HepG2 (cell line): Measurements from ENCODE around the gene DNAJC10. TPM values are rescaled to one million over a fixed set of nuclear protein-coding genes. Genes with fewer than 3 reads are reported as not detected.

Experiments used
- ATAC-seq: fragments of 200-7000 bp; cut with Tn5 transposase; 3 replicates; pipeline ENCODE4 v1.9.1; 2020; ENCODE audit warnings: mild to moderate bottlenecking, moderate library complexity
- BruUV-seq: library from RNA; stranded (reverse); fragments of 400-500 nt; replicated peaks from 2 replicates; lab custom pipeline; 2021; lab: Mats Ljungman, UMichigan
- CTCF ChIA-PET: fragments of 300-600 bp; formaldehyde crosslinking; extraction: SDS; loops from one replicate; lab custom pipeline; 2021; ENCODE audit warnings: low total read pairs, inconsistent platforms, low intra/inter-chr PET ratio; lab: Yijun Ruan, JAX
- POLR2A ChIA-PET: fragments of 350-600 bp; sonication (Branson Sonifier 250); formaldehyde crosslinking; loops from one replicate; lab custom pipeline; 2020; ENCODE audit warnings: antibody characterized with exemption, inconsistent platforms; lab: Yijun Ruan, JAX
- DNase-seq: peaks from one replicate; pipeline ENCODE4 v3.0.0-alpha.2; 2015; ENCODE audit warnings: low spot score
- FAIRE-seq: peaks from 3 replicates; lab custom pipeline; 2011; peaks lifted over from hg19 to GRCh38; lab: Jason Lieb, UNC
- H2AFZ ChIP-seq: one replicate; pipeline ENCODE4 v1.6.1; 2011; ENCODE audit warnings: low read length, inconsistent platforms
- H3K27ac ChIP-seq: fragments of 300-600 bp; 3 replicates; pipeline ENCODE4 v1.8.0; 2011; ENCODE audit warnings: mixed run types, mild to moderate bottlenecking, mixed read lengths, low read length, inconsistent platforms; ENCODE audit not compliant: insufficient read depth; ENCODE audit errors: extremely low read length
- H3K27me3 ChIP-seq, 2 experiments: fragments of 200-600 bp in 1 of 2; 2 replicates in 1 of 2; 3 replicates in 1 of 2; pipeline versions ENCODE4 v1.6.0 to v1.8.0; 2011; ENCODE audit warnings: low read length in 2 of 2, mild to moderate bottlenecking in 2 of 2, moderate library complexity in 2 of 2, inconsistent platforms in 1 of 2; ENCODE audit not compliant: insufficient read depth in 2 of 2, control insufficient read depth in 1 of 2
- H3K36me3 ChIP-seq, 2 experiments: fragments of 200-600 bp in 1 of 2; replicated peaks in 1 of 2; 2 replicates in 1 of 2; 3 replicates in 1 of 2; pipeline versions ENCODE4 v1.5.1 to v1.8.0; 2011; ENCODE audit warnings: low read length in 2 of 2, inconsistent platforms in 1 of 2; ENCODE audit not compliant: insufficient read depth in 2 of 2, control insufficient read depth in 1 of 2
- H3K4me1 ChIP-seq: 2 replicates; pipeline ENCODE4 v1.5.1; 2012; ENCODE audit warnings: low read length, inconsistent platforms; ENCODE audit not compliant: insufficient read depth
- H3K4me2 ChIP-seq: 2 replicates; pipeline ENCODE4 v1.6.0; 2011; ENCODE audit warnings: low read depth, low read length, inconsistent platforms
- H3K4me3 ChIP-seq, 3 experiments: fragments of 200-600 bp in 1 of 3; sonication (generic), shearing (Covaris generic) in 1 of 3; replicated peaks in 1 of 3; 2 replicates each; pipeline ENCODE4 v1.5.1; 2011 to 2016; ENCODE audit warnings: low read length in 3 of 3, inconsistent platforms in 2 of 3, low read depth in 2 of 3, mild to moderate bottlenecking in 2 of 3, control low read depth in 1 of 3, mixed read lengths in 1 of 3; ENCODE audit not compliant: insufficient read depth in 1 of 3
- H3K79me2 ChIP-seq: one replicate; pipeline ENCODE4 v1.6.1; 2011; ENCODE audit warnings: low read length, inconsistent platforms; ENCODE audit not compliant: insufficient read depth
- H3K9ac ChIP-seq: 2 replicates; pipeline ENCODE4 v1.6.0; 2011; ENCODE audit warnings: mild to moderate bottlenecking, low read depth, low read length, inconsistent platforms; ENCODE audit not compliant: insufficient read depth
- H3K9me3 ChIP-seq: 2 replicates; pipeline ENCODE4 v1.5.1; 2012; ENCODE audit warnings: mild to moderate bottlenecking, low read length
- H4K20me1 ChIP-seq: 2 replicates; pipeline ENCODE4 v1.6.0; 2011; ENCODE audit warnings: inconsistent platforms, mild to moderate bottlenecking, low read length, moderate library complexity; ENCODE audit not compliant: insufficient read depth
- CBX2 ChIP-seq, 2 experiments: fragments of 200-600 bp in 1 of 2; sonication (generic); formaldehyde crosslinking in 1 of 2; IDR thresholded peaks; 2 replicates each; pipeline versions ENCODE4 v1.7.0 to v1.8.1; 2018 to 2022; ENCODE audit warnings: low read depth in 2 of 2, low read length in 1 of 2, mild to moderate bottlenecking in 1 of 2, missing genetic modification reagents in 1 of 2
- FLYWCH1 ChIP-seq: sonication (generic); formaldehyde crosslinking; IDR thresholded peaks from 2 replicates; pipeline ENCODE4 v1.8.1; 2023; ENCODE audit warnings: mild to moderate bottlenecking, missing genetic modification reagents
- HNRNPK ChIP-seq: fragments of 200-400 bp; formaldehyde crosslinking; IDR thresholded peaks from 2 replicates; pipeline ENCODE4 v1.6.1; 2018; ENCODE audit warnings: low read length, low read depth, moderate library complexity, mild to moderate bottlenecking; ENCODE audit not compliant: poor library complexity, severe bottlenecking
- ONECUT2 ChIP-seq: sonication (generic); formaldehyde crosslinking; IDR thresholded peaks from 2 replicates; pipeline ENCODE4 v1.4.0; 2020; ENCODE audit warnings: missing genetic modification reagents
- RELA ChIP-seq: sonication (generic); formaldehyde crosslinking; IDR thresholded peaks from 2 replicates; pipeline ENCODE4 v1.4.0; 2020; ENCODE audit warnings: missing genetic modification reagents
- RORA ChIP-seq: sonication (generic); formaldehyde crosslinking; IDR thresholded peaks from 2 replicates; pipeline ENCODE4 v1.5.0; 2020; ENCODE audit warnings: mild to moderate bottlenecking, missing genetic modification reagents, moderate library complexity
- SNAI1 ChIP-seq: sonication (generic); formaldehyde crosslinking; IDR thresholded peaks from 2 replicates; pipeline ENCODE4 v1.5.0; 2020; ENCODE audit warnings: mild to moderate bottlenecking, missing genetic modification reagents, borderline replicate concordance
- TRIM24 ChIP-seq: sonication (generic); formaldehyde crosslinking; IDR thresholded peaks from 2 replicates; pipeline ENCODE4 v1.8.0; 2022; ENCODE audit warnings: mild to moderate bottlenecking, missing genetic modification reagents
- ZNF101 ChIP-seq: sonication (generic); formaldehyde crosslinking; IDR thresholded peaks from 2 replicates; pipeline ENCODE4 v1.4.0; 2020; ENCODE audit warnings: mild to moderate bottlenecking, low read depth, missing genetic modification reagents, borderline replicate concordance
- ZNF546 ChIP-seq: sonication (generic); formaldehyde crosslinking; conservative IDR thresholded peaks from 2 replicates; pipeline ENCODE4 v1.8.1; 2023; ENCODE audit warnings: mild to moderate bottlenecking, missing genetic modification reagents
- ZNF660 ChIP-seq: sonication (generic); formaldehyde crosslinking; IDR thresholded peaks from 2 replicates; pipeline ENCODE4 v1.5.1; 2020; ENCODE audit warnings: mild to moderate bottlenecking, low read depth, missing genetic modification reagents, borderline replicate concordance
- ZNF746 ChIP-seq: sonication (generic); formaldehyde crosslinking; IDR thresholded peaks from 2 replicates; pipeline ENCODE4 v1.8.0; 2022; ENCODE audit warnings: mild to moderate bottlenecking, missing genetic modification reagents
- WGBS: methylation state at CpG from one replicate; pipeline ENCODE4 v1.1.6; 2017; ENCODE audit warnings: low lambda C conversion rate; 5-methylcytosine and 5-hydroxymethylcytosine counted together
- in situ Hi-C: cut with HindIII; loops from 2 replicates; pipeline ENCODE4 v1.10.0; 2017; ENCODE audit warnings: low pct_unique_long_range_greater_than_20kb; ENCODE audit not compliant: extremely low pct_ligation_motif_present
- intact Hi-C: fragments of 100-400 bp; cut with micrococcal nuclease; formaldehyde crosslinking; loops from one replicate; pipeline ENCODE4 v1.10.0; 2022; ENCODE audit not compliant: unreplicated experiment
- polyA plus RNA-seq, 8 experiments: library from polyadenylated mRNA; depleted of rRNA in 3 of 8; stranded (reverse) in 7 of 8; unstranded in 1 of 8; fragments of >200 nt; fragmentation: Illumina TruSeq in 4 of 8; extraction: Trizol in 4 of 8; gene quantifications; 2 replicates each; pipeline versions ENCODE4 v1.2.1 to v1.2.3, GENCODE V29; 2011 to 2016; ENCODE audit warnings: low read depth in 4 of 8, missing spikeins in 1 of 8, mixed read lengths in 1 of 8; ENCODE audit not compliant: insufficient read depth in 1 of 8
- total RNA-seq, 5 experiments: library from RNA; depleted of rRNA; stranded (reverse); fragments of >200 nt; fragmentation: Illumina TruSeq; extraction: Trizol; gene quantifications; 2 replicates each; pipeline ENCODE4 v1.2.3, GENCODE V29; 2016; ENCODE audit warnings: low read depth in 1 of 5
- TF ChIP-seq, protein P1 (sequence below): sonication (generic); formaldehyde crosslinking; IDR thresholded peaks from 2 replicates; pipeline ENCODE4 v1.5.1; 2020; ENCODE audit warnings: mild to moderate bottlenecking, missing genetic modification reagents
- TF ChIP-seq, protein P2 (sequence below): sonication (generic); formaldehyde crosslinking; IDR thresholded peaks from 2 replicates; pipeline ENCODE4 v1.5.0; 2020; ENCODE audit warnings: missing genetic modification reagents
- TF ChIP-seq, protein P3 (sequence below): sonication (generic); formaldehyde crosslinking; IDR thresholded peaks from 2 replicates; pipeline ENCODE4 v1.5.1; 2020; ENCODE audit warnings: mild to moderate bottlenecking, missing genetic modification reagents, moderate library complexity
- TF ChIP-seq, protein P4 (sequence below): IDR thresholded peaks from 2 replicates; pipeline ENCODE4 v1.6.1; 2016; ENCODE audit warnings: control low read depth
- TF ChIP-seq, protein P5 (sequence below): sonication (generic); formaldehyde crosslinking; IDR thresholded peaks from 2 replicates; pipeline ENCODE4 v1.4.0; 2020; ENCODE audit warnings: missing genetic modification reagents

DNAJC10 gene
- total and polyA plus RNA-seq, 2 of the 13 experiments (the other 11 are each of a cell fraction or from before 2014, with no cell fraction given): 44.1 to 178 TPM

DNA sequence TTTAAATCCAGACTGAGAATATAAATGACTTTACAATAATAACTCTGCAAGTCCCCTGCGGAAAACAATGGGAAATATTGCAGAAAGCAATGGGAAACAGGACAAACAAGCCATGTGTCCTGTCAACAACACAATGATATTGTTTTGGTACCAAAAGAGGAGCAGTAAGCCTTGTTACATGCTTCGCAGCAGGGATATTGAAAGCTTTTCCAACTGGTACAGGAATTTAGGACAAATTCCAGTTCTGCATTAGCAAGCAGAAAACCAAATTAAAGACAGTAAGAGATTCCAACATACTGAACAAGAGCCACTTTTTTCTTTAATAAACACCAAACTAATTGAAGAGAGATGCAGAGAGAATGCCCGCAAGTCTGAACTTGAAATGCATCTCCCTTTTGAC is 120.4 kb downstream of the DNAJC10 start:
- H3K9ac ChIP-seq: no peak overlapping the region
- ChIA-PET CTCF (no interaction called here), POLR2A (no interaction called here)
- no peak for FAIRE-seq
- H3K27ac ChIP-seq: no peak overlapping the region
- H3K4me2 ChIP-seq: no peak overlapping the region
- no peaks in the 10 kb centered on the region for H4K20me1 ChIP-seq
- no peaks in the 10 kb centered on the region for H3K79me2 ChIP-seq
- no peaks in the 10 kb centered on the region for H3K27me3 ChIP-seq
- ATAC-seq: no peak
- in situ Hi-C loops (no loop called here), intact Hi-C loops (no loop called here)
- no peak overlapping the region for H3K4me3 ChIP-seq
- H3K4me1 ChIP-seq: no peaks in the 10 kb centered on the region
- no peaks in the 10 kb centered on the region for H3K36me3 ChIP-seq
- no peak overlapping the region for H2AFZ ChIP-seq
- DNase-seq: no peak
- 73% methylated on average over 3 of the region's 3 CpGs for WGBS
- BruUV-seq: no TSS peak
- no peaks in the 10 kb centered on the region for H3K9me3 ChIP-seq
- no peak for TF ChIP-seq ZNF746 (CRISPR knock-in tag)
- TF ChIP-seq, protein P1, sequence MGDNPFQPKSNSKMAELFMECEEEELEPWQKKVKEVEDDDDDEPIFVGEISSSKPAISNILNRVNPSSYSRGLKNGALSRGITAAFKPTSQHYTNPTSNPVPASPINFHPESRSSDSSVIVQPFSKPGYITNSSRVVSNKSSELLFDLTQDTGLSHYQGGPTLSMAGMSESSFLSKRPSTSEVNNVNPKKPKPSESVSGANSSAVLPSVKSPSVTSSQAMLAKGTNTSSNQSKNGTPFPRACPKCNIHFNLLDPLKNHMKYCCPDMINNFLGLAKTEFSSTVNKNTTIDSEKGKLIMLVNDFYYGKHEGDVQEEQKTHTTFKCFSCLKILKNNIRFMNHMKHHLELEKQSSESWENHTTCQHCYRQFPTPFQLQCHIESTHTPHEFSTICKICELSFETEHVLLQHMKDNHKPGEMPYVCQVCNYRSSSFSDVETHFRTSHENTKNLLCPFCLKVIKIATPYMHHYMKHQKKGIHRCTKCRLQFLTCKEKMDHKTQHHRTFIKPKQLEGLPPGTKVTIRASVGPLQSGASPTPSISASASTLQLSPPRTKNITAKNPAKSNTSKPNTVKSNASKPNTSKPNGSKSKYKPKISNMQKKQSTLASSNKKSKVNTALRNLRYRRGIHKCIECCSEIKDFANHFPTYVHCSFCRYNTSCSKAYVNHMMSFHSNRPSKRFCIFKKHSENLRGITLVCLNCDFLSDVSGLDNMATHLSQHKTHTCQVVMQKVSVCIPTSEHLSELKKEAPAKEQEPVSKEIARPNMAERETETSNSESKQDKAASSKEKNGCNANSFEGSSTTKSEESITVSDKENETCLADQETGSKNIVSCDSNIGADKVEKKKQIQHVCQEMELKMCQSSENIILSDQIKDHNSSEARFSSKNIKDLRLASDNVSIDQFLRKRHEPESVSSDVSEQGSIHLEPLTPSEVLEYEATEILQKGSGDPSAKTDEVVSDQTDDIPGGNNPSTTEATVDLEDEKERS (CRISPR knock-in tag): no peak
- no peak for TF ChIP-seq RORA (CRISPR knock-in tag)
- no peak for TF ChIP-seq FLYWCH1 (CRISPR knock-in tag)
- TF ChIP-seq, protein P2, sequence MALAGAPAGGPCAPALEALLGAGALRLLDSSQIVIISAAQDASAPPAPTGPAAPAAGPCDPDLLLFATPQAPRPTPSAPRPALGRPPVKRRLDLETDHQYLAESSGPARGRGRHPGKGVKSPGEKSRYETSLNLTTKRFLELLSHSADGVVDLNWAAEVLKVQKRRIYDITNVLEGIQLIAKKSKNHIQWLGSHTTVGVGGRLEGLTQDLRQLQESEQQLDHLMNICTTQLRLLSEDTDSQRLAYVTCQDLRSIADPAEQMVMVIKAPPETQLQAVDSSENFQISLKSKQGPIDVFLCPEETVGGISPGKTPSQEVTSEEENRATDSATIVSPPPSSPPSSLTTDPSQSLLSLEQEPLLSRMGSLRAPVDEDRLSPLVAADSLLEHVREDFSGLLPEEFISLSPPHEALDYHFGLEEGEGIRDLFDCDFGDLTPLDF (CRISPR knock-in tag): no peak
- TF ChIP-seq ZNF660 (CRISPR knock-in tag): no peak
- TF ChIP-seq CBX2 (IDR thresholded peaks at IDR 0.05; ENCODE audit: low read depth, low read length): no peak
- TF ChIP-seq CBX2 (CRISPR knock-in tag; IDR thresholded peaks at IDR 0.05; ENCODE audit: low read depth): no peak
- TF ChIP-seq HNRNPK: no peak
- TF ChIP-seq, protein P3, sequence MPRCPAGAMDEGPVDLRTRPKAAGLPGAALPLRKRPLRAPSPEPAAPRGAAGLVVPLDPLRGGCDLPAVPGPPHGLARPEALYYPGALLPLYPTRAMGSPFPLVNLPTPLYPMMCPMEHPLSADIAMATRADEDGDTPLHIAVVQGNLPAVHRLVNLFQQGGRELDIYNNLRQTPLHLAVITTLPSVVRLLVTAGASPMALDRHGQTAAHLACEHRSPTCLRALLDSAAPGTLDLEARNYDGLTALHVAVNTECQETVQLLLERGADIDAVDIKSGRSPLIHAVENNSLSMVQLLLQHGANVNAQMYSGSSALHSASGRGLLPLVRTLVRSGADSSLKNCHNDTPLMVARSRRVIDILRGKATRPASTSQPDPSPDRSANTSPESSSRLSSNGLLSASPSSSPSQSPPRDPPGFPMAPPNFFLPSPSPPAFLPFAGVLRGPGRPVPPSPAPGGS (CRISPR knock-in tag): no peak
- TF ChIP-seq RELA: no peak
- TF ChIP-seq SNAI1 (CRISPR knock-in tag): no peak
- no peak for TF ChIP-seq ZNF546 (CRISPR knock-in tag)
- TF ChIP-seq, protein P4, sequence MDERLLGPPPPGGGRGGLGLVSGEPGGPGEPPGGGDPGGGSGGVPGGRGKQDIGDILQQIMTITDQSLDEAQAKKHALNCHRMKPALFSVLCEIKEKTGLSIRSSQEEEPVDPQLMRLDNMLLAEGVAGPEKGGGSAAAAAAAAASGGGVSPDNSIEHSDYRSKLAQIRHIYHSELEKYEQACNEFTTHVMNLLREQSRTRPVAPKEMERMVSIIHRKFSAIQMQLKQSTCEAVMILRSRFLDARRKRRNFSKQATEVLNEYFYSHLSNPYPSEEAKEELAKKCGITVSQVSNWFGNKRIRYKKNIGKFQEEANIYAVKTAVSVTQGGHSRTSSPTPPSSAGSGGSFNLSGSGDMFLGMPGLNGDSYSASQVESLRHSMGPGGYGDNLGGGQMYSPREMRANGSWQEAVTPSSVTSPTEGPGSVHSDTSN (CRISPR knock-in tag): no peak
- TF ChIP-seq, protein P5, sequence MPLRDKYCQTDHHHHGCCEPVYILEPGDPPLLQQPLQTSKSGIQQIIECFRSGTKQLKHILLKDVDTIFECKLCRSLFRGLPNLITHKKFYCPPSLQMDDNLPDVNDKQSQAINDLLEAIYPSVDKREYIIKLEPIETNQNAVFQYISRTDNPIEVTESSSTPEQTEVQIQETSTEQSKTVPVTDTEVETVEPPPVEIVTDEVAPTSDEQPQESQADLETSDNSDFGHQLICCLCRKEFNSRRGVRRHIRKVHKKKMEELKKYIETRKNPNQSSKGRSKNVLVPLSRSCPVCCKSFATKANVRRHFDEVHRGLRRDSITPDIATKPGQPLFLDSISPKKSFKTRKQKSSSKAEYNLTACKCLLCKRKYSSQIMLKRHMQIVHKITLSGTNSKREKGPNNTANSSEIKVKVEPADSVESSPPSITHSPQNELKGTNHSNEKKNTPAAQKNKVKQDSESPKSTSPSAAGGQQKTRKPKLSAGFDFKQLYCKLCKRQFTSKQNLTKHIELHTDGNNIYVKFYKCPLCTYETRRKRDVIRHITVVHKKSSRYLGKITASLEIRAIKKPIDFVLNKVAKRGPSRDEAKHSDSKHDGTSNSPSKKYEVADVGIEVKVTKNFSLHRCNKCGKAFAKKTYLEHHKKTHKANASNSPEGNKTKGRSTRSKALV (CRISPR knock-in tag): no peak
- no peak for TF ChIP-seq ONECUT2 (CRISPR knock-in tag)
- no peak for TF ChIP-seq ZNF101 (CRISPR knock-in tag)
- no peak for TF ChIP-seq TRIM24 (CRISPR knock-in tag)
